Measurements from ENCODE around the gene SUMO3. TPM values are rescaled to one million over a fixed set of nuclear protein-coding genes. Genes with fewer than 3 reads are reported as not detected.

Gene SUMO3
- polyA plus RNA-seq, 1 of the 3 experiments (the other 2 are of a cell fraction): 125 TPM

GRCh38 chr21:44778499-44778911, 39.4 kb downstream of the SUMO3 start:
- no peaks in the 10 kb centered on the region for H3K9me3 ChIP-seq
- H3F3A ChIP-seq (replicated peaks; ENCODE audit: insufficient read depth): no peaks in the 10 kb centered on the region
- POLR2A ChIA-PET: no interaction called here
- no peaks in the 10 kb centered on the region for H3K27me3 ChIP-seq (ENCODE audit: insufficient read depth)
- TF ChIP-seq EZH2phosphoT487 (IDR thresholded peaks at IDR 0.05; ENCODE audit: borderline replicate concordance, low read depth) (no peak), RAD21 (IDR thresholded peaks at IDR 0.05; ENCODE audit: low read length) (no peak), USF1 (IDR thresholded peaks at IDR 0.05; ENCODE audit: borderline replicate concordance, low read depth) (no peak), YY1 (IDR thresholded peaks at IDR 0.05; ENCODE audit: low read depth) (no peak), REST (IDR thresholded peaks at IDR 0.05; ENCODE audit: low read depth, low read length) (no peak), MEF2A (IDR thresholded peaks at IDR 0.05; ENCODE audit: borderline replicate concordance, low read depth) (no peak), TCF12 (IDR thresholded peaks at IDR 0.05) (no peak), NRF1 (IDR thresholded peaks at IDR 0.05; ENCODE audit: low read depth, low read length) (no peak), JUND (IDR thresholded peaks at IDR 0.05) (no peak), CTCF (IDR thresholded peaks at IDR 0.05) (no peak), FOXJ3 (CRISPR knock-in tag; IDR thresholded peaks at IDR 0.05) (no peak), RCOR1 (IDR thresholded peaks at IDR 0.05; ENCODE audit: low read length) (no peak), MAX (IDR thresholded peaks at IDR 0.05; ENCODE audit: low read depth) (no peak), RXRA (IDR thresholded peaks at IDR 0.05; ENCODE audit: borderline replicate concordance, low read depth) (no peak), TAF1 (IDR thresholded peaks at IDR 0.05; ENCODE audit: borderline replicate concordance, low read depth, low read length) (no peak), RFX5 (IDR thresholded peaks at IDR 0.05; ENCODE audit: low read length) (no peak), USF2 (IDR thresholded peaks at IDR 0.05; ENCODE audit: borderline replicate concordance, low read depth, low read length) (no peak), ZBTB33 (IDR thresholded peaks at IDR 0.05; ENCODE audit: borderline replicate concordance, low read depth) (no peak)
- H4K20me1 ChIP-seq (ENCODE audit: insufficient read depth): peaks cover 23% of the 10 kb centered on the region; the same call in 1 of the 2 replicates
- no peak overlapping the region for H3K27ac ChIP-seq (ENCODE audit: low read depth in 2 of 2, low read length in 1 of 2)
- no peak overlapping the region for H3K4me3 ChIP-seq (ENCODE audit: low read depth in 2 of 2, low read length in 1 of 2)
- CTCF ChIA-PET: interaction anchor here (1.6 kb wide), 1 partner anchor 14 kb away, joined by 5 read pairs; no protein-coding TSS in a partner anchor
- H3K4me2 ChIP-seq: no peak overlapping the region
- H3K4me1 ChIP-seq (ENCODE audit: control insufficient read depth in 1 of 2, insufficient read depth in 2 of 2, low read depth in 1 of 2, low read length in 1 of 2): peaks cover 0 to 21% of the 10 kb centered on the region in 2 experiments; a peak in 2 of 4 replicates
- H3K9ac ChIP-seq: no peak overlapping the region
- peaks cover 49 to 62% of the 10 kb centered on the region in 2 experiments for H3K36me3 ChIP-seq (replicated peaks in 1 of 2; ENCODE audit: control insufficient read depth in 1 of 2, insufficient read depth in 2 of 2, low read length in 1 of 2)
- WGBS (ENCODE audit: low lambda C conversion rate): 100% methylated on average over 8 of the region's 8 CpGs
- no peak for DNase-seq
- H2AFZ ChIP-seq (ENCODE audit: low read depth): no peak overlapping the region
- no peaks in the 10 kb centered on the region for H3K9me2 ChIP-seq
- H3K79me2 ChIP-seq (ENCODE audit: insufficient read depth): peaks cover 42% of the 10 kb centered on the region; the same call in 1 of the 2 replicates

All from SK-N-SH (cell line).